IPS-20b (cell line): ENCODE measurements around the gene ZNF492.
"Not testable (repeated sequence)": the region's sequence is repeated elsewhere in the genome, so short reads cannot be mapped to it uniquely, and the experiment has no call there.

ENCODE experiments used
- H3K27ac ChIP-seq: one replicate; pipeline ENCODE4 v1.5.1; 2013; ENCODE audit warnings: low read length
- H3K27me3 ChIP-seq: 2 replicates; pipeline ENCODE4 v1.6.1; 2013; ENCODE audit warnings: mild to moderate bottlenecking, low read length, inconsistent platforms; ENCODE audit not compliant: insufficient read depth
- H3K36me3 ChIP-seq: 2 replicates; pipeline ENCODE4 v1.6.1; 2013; ENCODE audit warnings: low read depth, mild to moderate bottlenecking, inconsistent platforms, low read length, moderate library complexity; ENCODE audit not compliant: insufficient read depth
- H3K4me1 ChIP-seq: 2 replicates; pipeline ENCODE4 v1.6.1; 2013; ENCODE audit warnings: mild to moderate bottlenecking, control low read depth, inconsistent platforms, low read length, moderate library complexity; ENCODE audit not compliant: insufficient read depth
- H3K4me3 ChIP-seq: 2 replicates; pipeline ENCODE4 v1.5.1; 2013; ENCODE audit warnings: mild to moderate bottlenecking, low read length, inconsistent platforms
- H3K9ac ChIP-seq: 2 replicates; pipeline ENCODE4 v1.6.1; 2013; ENCODE audit warnings: low read depth, mild to moderate bottlenecking, inconsistent platforms, low read length, moderate library complexity
- H3K9me3 ChIP-seq: 2 replicates; pipeline ENCODE4 v1.6.1; 2013; ENCODE audit warnings: mild to moderate bottlenecking, low read depth, low read length, inconsistent platforms; ENCODE audit not compliant: insufficient read depth

ZNF492 gene

DNA sequence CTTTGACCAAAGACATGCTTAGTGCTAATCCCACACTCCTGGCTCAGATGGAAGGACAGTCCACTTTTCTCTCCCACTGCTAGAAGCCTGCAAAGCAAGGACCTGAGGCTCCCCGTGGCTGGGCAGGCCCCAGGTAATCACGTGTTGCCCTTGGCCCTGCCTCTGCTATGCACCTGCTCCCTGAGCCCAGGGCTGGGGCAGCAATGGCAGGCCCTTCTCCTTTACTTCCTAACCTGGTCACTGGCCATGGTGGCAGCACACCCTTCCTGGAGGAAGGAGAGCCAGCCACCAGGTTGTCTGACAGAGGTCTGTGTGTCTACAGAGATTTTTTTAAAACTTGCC lies 27.9 kb upstream of the ZNF492 start:
- no peaks in the 10 kb centered on the region for H3K27me3 ChIP-seq
- no peak overlapping the region for H3K9ac ChIP-seq
- H3K9me3 ChIP-seq: peaks cover 96% of the 10 kb centered on the region
- no peaks in the 10 kb centered on the region for H3K4me1 ChIP-seq
- H3K36me3 ChIP-seq: no peaks in the 10 kb centered on the region
- no peak overlapping the region for H3K27ac ChIP-seq
- no peak overlapping the region for H3K4me3 ChIP-seq

DNA sequence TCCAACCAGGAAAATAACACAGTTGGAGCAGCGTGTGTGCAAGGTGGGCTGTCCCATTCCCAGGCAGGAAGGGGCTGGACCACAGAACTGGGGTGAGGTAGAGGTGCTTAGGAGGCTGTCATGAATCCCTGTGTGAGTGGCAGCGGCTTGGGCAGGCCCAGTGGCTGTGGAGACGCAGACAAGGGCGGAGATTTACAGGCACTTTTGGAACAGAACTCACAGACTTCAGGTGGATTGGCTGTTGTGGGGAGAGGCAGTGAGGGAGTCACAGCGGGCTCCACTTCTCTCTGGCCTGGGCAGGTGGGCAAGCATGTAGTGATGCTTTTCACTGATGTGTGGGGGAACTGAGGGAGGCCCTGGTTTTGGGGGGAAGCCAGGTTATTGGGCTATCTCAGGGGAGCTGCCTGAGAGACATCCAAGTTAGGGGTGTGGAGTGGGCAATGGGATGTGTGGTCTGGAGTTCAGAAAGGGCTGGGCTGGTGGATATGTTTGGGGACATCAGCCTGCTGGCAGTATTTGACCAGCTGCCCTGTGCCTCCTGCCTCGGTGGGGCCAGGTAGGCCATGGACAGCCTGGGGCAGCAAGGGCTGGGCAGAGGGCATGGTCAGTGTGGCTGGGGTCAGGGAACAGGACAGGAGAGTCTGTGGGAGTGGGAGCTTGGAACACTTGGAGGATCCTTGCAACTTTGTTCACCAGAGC lies 27.0 kb upstream of the ZNF492 start:
- Histone ChIP-seq H3K27ac (no peak overlapping the region), H3K4me1 (no peaks in the 10 kb centered on the region), H3K4me3 (no peak overlapping the region), H3K27me3 (no peaks in the 10 kb centered on the region), H3K9me3 (peaks cover 99% of the 10 kb centered on the region), H3K9ac (no peak overlapping the region), H3K36me3 (no peaks in the 10 kb centered on the region)

DNA sequence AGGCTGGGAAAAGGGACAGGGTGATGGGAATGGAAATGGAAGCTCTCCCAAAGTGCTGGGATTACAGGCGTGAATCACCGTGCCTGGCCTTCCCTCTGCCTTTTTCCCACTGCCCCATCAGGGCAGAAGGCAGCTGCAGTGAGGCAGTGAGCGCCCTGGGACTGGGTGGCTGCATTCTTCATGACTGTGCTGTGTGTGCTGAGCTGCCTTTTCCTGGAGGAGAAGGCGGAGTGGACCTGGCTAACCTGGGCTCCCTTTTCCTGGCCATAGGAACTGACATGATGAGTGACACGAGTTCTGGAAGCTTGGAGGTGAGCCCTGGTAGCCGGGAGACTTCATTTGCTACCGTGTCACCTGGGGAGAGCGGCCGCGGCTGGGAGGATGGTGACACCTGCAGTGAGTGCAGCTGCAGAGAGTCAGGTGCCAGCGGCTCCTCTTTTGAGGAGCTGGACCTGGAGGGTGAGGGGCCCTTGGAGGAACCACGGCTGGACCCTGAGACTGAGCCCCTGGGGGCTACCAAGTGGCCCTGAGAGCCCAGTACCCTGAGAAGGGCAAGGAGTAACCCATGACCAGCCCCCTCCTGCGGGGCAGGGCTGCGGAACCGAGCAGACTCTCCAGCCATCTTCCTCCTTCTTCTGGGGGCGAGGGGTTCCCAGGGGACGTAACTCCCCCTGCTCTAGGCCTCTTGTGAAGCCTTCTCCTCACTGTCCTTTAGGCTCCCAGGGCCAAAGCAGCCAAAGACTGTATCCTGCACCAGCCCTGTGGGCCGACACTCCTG lies 26.3 kb upstream of the ZNF492 start:
- Histone ChIP-seq H3K27me3 (no peaks in the 10 kb centered on the region), H3K36me3 (no peaks in the 10 kb centered on the region), H3K9me3 (peaks cover 99% of the 10 kb centered on the region), H3K9ac (no peak overlapping the region), H3K4me3 (no peak overlapping the region), H3K27ac (no peak overlapping the region), H3K4me1 (no peaks in the 10 kb centered on the region)

DNA sequence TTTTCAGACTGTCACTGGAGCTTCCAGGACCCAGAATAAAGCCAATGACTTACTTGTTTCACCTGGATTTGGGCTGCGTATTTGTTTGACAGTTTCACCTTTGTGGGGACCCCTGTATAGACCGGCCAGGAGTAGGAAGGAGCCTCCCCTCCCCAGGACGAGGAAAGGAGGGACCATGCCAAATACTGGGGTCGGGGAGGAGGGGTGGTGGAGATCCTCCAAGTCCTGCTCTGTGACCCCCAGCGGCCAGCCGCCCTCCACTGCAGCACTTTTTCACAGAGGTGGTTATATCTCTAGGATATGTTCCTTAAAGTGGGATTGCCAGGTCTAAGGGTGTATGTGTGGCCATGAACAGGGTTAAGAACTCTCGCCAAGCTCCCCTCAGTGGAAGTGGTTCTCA lies 25.7 kb upstream of the ZNF492 start:
- no peaks in the 10 kb centered on the region for H3K36me3 ChIP-seq
- peaks cover 99% of the 10 kb centered on the region for H3K9me3 ChIP-seq
- H3K27ac ChIP-seq: no peak overlapping the region
- H3K27me3 ChIP-seq: no peaks in the 10 kb centered on the region
- no peaks in the 10 kb centered on the region for H3K4me1 ChIP-seq
- H3K4me3 ChIP-seq: no peak overlapping the region
- H3K9ac ChIP-seq: no peak overlapping the region

DNA sequence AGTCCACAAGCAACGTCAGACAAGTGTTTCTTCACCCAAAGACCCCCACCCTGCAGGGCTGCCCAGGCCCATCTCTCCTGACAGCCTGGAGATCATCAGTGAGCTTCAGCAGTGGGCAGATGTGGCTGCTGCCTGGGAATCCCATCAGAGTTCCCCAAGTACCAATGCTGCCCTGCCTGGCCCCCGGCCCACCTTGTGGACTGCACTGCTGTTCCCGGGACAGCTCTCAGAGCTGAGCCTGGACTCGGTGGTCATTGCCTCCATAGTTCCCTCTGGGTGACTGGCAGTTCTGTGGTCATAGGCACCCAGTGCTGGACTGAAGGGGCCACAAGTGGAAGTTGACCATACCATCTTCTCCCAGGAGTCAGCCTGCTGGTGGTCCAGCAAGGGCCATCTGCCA lies 24.5 kb upstream of the ZNF492 start:
- Histone ChIP-seq H3K4me1 (no peaks in the 10 kb centered on the region), H3K36me3 (no peaks in the 10 kb centered on the region), H3K4me3 (no peak overlapping the region), H3K9ac (no peak overlapping the region), H3K9me3 (peaks cover 95% of the 10 kb centered on the region), H3K27ac (no peak overlapping the region), H3K27me3 (no peaks in the 10 kb centered on the region)

DNA sequence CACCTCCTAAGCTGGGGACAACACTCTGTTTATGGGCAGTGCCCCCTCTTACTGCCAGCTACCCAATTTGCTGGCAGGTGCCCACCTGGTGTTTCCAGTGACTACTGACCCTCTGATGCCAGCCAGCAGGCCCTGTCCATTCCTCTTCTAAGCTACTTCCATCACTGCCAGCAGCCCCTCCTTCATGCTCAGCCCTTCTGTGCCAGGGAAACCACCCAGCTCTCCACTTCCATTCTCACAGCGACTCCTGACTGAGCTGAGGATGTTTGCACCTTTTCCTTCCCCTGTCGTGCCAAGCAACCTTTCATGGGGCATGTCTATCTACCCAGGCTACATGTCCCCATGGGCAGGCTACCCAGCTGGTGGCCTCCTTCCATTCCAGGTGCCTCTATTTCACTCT lies 24.0 kb upstream of the ZNF492 start:
- no peak overlapping the region for H3K27ac ChIP-seq
- H3K27me3 ChIP-seq: no peaks in the 10 kb centered on the region
- H3K9ac ChIP-seq: no peak overlapping the region
- no peak overlapping the region for H3K4me3 ChIP-seq
- H3K9me3 ChIP-seq: peaks cover 95% of the 10 kb centered on the region
- no peaks in the 10 kb centered on the region for H3K4me1 ChIP-seq
- no peaks in the 10 kb centered on the region for H3K36me3 ChIP-seq

DNA sequence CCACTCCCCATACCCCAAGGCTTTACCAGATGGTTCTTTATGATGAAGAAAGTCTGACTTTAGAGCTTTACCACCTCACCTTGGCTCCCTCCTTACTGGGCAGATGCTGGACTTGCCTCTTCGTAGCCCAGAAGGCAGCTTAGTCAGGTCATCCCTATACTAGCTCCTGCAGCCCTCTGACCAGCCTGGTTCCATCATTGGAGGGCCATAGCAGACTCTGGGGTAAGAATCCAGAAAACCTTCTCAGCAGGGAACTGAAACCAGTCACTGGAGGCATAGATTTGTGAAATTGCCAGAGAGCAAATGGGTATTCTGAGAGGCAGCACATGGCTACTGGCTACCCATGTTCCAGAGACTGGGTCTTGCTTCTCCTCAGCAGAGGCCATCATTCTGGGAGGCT lies 21.8 kb upstream of the ZNF492 start:
- no peak overlapping the region for H3K9ac ChIP-seq
- no peak overlapping the region for H3K27ac ChIP-seq
- H3K4me1 ChIP-seq: no peaks in the 10 kb centered on the region
- no peak overlapping the region for H3K4me3 ChIP-seq
- H3K9me3 ChIP-seq: peaks cover 91% of the 10 kb centered on the region
- no peaks in the 10 kb centered on the region for H3K36me3 ChIP-seq
- no peaks in the 10 kb centered on the region for H3K27me3 ChIP-seq

DNA sequence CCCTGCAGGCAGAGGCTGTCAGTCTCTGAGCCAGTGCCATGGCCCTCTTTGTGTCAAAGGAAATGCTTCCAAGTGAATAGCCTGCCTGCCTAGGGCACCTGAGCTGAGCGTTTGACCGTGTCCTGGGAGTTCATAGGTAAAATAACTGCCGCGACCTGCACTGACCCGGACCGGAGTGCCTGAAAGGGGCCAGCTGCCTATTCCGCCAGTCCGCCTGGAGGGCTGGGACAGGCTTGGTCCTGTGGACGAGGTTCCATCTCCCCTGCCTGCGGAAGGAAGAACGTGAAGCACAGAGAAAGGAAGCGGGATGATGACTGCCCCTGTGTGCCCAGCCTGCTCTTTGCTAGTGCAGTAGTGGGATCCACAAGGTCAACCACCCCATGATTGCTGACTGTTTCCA lies 17.5 kb upstream of the ZNF492 start:
- H3K27me3 ChIP-seq: no peaks in the 10 kb centered on the region
- no peaks in the 10 kb centered on the region for H3K4me1 ChIP-seq
- peaks cover 89% of the 10 kb centered on the region for H3K9me3 ChIP-seq
- no peak overlapping the region for H3K4me3 ChIP-seq
- no peak overlapping the region for H3K27ac ChIP-seq
- no peaks in the 10 kb centered on the region for H3K36me3 ChIP-seq
- H3K9ac ChIP-seq: no peak overlapping the region

DNA sequence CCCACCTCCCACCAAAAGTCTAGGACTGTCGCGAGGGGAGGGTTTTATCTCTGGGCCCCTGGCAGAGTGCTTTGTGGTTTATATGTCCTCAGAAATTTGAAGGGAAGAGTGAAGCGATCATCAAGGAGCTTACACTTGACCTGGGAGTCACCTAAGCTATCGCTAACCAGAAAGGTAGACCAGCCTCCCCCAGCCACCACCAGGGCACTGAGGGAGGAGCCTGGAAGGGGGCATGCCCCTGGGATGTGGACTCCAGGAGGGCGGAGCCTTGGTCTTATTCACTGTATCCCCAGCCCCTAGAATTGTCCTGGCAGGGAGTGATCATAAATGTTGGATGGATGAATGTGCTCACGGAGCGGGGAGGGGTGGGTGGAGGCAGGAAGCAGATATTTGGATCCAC lies 16.9 kb upstream of the ZNF492 start:
- H3K27ac ChIP-seq, H3K27me3 ChIP-seq, H3K4me1 ChIP-seq, H3K4me3 ChIP-seq, H3K9ac ChIP-seq, H3K36me3 ChIP-seq: not testable (repeated sequence)
- H3K9me3 ChIP-seq: peaks cover 83% of the 10 kb centered on the region

DNA sequence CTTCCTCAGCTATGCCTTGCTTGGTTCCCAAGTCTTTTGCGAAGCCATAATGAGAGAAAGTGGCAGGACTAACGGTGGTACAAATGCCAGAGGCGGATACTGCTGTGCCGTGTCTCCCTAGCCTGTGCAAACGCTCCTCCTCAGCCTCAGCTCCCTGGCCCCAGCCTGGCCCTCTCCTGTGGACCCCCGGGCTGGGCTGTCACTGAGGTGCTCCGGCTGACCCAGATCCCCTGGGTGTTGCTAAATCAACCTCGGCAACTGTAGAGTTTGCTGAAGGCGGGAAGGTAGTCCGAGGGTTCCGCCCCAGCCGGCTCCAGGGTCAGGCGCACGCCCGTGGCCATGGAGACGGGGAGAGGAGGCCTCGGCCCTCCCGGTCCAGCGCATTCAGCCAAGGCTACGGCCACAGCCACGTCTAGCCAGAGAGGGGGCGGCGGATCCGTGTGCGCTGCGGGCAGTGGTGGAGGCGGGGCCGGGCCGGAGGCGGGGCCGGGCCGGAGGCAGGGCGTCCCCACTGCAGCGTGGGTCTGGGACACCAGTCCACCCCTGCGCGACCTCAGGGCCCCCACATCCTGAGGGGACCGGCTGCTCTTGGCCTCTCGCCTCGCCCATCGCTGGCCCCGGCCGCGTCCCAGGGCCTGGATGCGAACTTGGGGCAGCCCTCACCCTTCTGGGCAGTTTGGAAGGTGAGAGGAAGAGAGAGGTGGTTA lies 16.4 kb upstream of the ZNF492 start:
- Histone ChIP-seq H3K27ac (no peak overlapping the region), H3K9ac (no peak overlapping the region), H3K27me3 (no peaks in the 10 kb centered on the region), H3K4me3 (no peak overlapping the region), H3K9me3 (peaks cover 78% of the 10 kb centered on the region), H3K4me1 (no peaks in the 10 kb centered on the region), H3K36me3 (no peaks in the 10 kb centered on the region)

DNA sequence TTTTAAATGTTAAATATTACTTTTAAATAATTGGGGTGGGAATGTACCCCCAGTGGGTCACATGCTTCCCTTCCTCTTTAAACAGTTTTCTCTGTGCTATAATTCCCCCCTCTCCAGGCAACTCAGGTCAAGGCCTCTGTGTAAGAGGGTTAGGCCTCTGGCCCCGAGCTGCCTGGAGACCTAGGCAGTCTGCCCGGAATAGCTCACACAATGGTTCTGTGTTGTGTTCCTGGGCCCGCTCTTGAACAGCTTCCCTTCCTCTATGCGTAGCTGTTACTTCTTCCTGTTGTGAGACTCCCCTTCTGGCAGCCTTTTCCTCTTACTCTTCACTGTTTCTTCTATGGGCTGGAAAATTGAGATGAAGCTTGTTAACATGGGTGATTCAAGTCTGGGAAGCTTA lies 14.8 kb upstream of the ZNF492 start:
- Histone ChIP-seq H3K27ac (no peak overlapping the region), H3K9me3 (peaks cover 74% of the 10 kb centered on the region), H3K27me3 (no peaks in the 10 kb centered on the region), H3K4me3 (no peak overlapping the region), H3K4me1 (no peaks in the 10 kb centered on the region), H3K36me3 (no peaks in the 10 kb centered on the region), H3K9ac (no peak overlapping the region)

DNA sequence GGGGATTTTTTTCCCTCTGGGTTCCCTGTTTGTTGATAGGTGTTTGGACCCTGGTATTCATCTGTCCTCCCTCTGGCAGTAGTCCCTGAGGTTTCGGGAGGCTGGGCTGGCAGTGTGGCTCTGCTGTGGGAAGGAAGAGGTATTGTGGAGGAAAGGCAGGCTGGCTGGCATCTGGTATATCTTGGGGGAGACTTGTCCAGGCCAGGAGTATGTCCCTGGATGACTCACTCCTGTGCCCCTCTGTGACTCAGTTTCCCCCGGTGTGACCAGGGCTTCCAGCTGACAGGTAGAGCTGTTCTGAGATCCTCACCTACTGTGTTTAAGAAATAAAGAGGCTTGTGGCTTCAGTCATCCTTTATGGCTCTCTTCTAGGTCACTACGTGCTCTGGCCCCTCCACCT lies 14.2 kb upstream of the ZNF492 start:
- Histone ChIP-seq H3K9me3 (peaks cover 76% of the 10 kb centered on the region), H3K9ac (no peak overlapping the region), H3K27me3 (no peaks in the 10 kb centered on the region), H3K36me3 (no peaks in the 10 kb centered on the region), H3K4me1 (no peaks in the 10 kb centered on the region), H3K4me3 (no peak overlapping the region), H3K27ac (no peak overlapping the region)
